VCaP (cell line): ENCODE data around the gene LARP1.
"Not testable (repeated sequence)": the region's sequence is repeated elsewhere in the genome, so short reads cannot be mapped to it uniquely, and the experiment has no call there.

Source experiments
- H3K27ac ChIP-seq: fragments of 450-650 bp; 2 replicates; pipeline ENCODE4 v1.5.1; 2017
- TF ChIP-seq, protein P1 (sequence below): fragments of 450-650 bp; conservative IDR thresholded peaks from 2 replicates; pipeline ENCODE4 v1.5.1; 2017; ENCODE audit warnings: mild to moderate bottlenecking, moderate library complexity

LARP1 gene

DNA sequence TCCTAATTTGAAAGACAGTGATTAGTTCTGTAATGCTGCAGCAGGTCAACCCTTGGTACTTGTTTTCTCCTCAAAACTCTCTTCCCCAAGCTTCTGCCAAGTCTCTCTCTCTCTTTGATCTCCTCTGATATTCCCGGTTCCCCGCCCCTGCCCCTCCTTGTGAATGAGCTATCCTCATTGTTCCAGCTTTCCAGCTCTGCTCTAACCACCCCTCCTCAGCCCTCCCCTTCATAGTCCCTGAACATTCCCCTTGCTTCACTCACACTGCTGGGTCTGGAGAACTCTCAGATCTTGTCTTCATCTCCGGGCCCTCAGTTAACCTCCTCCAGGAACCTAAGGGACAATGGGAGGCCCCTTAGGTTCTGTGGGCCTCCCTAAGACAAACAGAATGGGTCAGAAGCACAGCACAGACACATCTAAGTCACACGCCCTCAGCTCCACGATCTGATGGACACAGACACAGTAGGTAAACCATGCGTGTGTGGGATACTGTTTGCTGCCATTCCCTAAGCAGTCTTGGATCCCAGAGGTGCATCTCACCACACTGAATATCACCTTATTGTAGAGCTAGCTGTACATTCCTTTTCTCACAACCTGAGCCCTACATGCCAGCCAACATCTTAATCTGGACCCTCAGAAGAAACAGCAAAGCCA lies 17.4 kb upstream of the LARP1 start:
- no peak overlapping the region for H3K27ac ChIP-seq
- TF ChIP-seq, protein P1, sequence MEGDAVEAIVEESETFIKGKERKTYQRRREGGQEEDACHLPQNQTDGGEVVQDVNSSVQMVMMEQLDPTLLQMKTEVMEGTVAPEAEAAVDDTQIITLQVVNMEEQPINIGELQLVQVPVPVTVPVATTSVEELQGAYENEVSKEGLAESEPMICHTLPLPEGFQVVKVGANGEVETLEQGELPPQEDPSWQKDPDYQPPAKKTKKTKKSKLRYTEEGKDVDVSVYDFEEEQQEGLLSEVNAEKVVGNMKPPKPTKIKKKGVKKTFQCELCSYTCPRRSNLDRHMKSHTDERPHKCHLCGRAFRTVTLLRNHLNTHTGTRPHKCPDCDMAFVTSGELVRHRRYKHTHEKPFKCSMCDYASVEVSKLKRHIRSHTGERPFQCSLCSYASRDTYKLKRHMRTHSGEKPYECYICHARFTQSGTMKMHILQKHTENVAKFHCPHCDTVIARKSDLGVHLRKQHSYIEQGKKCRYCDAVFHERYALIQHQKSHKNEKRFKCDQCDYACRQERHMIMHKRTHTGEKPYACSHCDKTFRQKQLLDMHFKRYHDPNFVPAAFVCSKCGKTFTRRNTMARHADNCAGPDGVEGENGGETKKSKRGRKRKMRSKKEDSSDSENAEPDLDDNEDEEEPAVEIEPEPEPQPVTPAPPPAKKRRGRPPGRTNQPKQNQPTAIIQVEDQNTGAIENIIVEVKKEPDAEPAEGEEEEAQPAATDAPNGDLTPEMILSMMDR = no peak

DNA sequence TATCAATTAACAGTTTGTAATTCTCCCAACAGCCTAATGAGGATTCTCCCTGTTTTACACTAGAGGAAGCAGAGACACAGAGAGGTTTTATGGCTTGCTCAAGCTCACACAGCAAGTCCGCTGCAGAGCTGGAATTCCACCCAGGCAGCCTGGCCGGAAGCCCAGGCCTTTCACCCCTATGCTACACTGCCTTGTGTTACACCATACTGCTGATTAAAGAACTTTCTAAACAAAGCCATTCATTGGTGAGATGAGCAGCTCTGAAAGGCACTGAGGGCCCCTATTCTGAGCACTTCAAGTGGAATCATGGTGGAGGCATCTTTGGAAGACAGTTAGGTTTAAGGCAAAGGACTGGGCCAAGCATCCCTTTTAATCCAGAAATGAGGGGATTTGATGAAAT lies 14.7 kb upstream of the LARP1 start:
- TF ChIP-seq, protein P1 = no peak

DNA sequence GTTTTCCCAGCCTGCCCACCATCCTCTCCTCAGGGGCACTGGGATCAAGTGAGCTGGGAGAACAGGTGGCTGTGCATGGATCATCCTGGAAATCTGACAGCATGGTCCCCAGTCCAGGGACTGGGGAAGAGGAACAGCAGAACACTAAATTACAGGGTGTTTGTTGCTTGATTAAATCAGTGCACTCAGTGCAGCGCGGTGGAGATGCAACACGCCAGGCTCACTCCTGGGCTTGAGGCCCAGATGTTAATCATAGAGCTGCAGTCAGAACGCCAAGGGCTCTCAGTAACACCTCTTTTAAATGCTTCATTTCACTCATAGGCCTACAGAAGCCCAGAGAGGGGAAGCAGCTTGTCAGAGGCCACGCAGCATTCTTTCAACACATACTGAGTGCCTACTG lies 14.2 kb upstream of the LARP1 start:
- TF ChIP-seq, protein P1 = no peak

More for the DNA sequence above, 14.7 kb upstream of the LARP1 start:
- no peak overlapping the region for H3K27ac ChIP-seq

DNA sequence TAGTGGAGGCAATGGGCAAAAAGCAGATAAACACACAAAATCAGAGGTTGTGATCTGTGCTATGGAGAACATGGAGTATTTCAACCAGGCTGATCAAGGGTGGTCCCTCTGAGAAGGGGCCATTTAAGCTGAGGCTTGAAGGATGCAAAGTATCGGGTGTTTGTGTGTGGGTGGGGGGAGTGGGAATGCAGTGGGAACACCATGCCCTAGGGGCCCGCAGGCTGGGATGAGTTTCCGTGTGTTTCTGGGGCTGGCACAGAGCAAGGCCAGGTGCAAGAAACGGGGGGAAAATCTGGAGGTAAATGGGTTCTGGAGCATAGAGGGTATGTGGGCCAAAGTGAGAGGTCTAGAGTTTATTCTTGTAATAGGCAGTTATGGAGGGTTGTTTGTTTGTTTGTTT lies 13.8 kb upstream of the LARP1 start:
- H3K27ac ChIP-seq = no peak overlapping the region
- TF ChIP-seq, protein P1 = no peak

More for the DNA sequence above, 14.2 kb upstream of the LARP1 start:
- H3K27ac ChIP-seq = no peak overlapping the region

DNA sequence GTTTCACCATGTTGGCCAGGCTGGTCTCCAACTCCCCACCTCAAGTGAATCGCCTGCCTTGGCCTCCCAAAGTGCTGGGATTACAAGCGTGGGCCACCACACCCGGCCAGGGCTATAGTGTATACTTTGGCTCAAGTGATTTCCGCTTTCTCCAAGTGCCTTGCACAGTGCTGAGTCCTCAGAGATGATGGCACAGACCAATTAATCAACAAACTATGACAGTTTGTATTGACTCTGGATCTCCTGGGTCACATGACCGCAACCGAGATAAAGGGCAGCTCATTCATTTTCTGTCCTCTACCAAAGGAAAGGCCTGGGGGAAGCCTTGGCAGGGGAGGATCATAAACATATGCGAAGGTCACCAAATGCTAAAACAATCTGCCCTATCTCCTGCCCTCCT lies 11.4 kb upstream of the LARP1 start:
- TF ChIP-seq, protein P1 = no peak
- no peak overlapping the region for H3K27ac ChIP-seq

DNA sequence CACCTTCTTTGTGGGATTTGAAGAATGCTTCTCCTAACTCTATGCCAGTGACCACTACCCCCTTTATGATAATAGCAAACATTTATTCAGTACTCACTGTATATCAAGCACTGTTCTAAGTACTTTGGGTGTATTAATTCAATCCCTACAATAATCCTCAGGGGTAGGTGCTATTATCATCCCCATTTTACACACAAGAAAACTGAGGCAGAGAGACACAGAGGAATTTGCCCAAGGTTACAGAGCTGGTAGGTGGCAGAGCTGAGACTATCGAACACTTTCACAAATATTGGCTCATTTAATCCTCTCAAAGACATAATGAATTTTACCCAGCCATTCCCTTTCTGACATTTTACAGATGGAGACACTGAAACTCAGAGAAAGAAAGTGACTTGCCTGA lies 9.8 kb upstream of the LARP1 start:
- TF ChIP-seq, protein P1 = no peak
- H3K27ac ChIP-seq = no peak overlapping the region

DNA sequence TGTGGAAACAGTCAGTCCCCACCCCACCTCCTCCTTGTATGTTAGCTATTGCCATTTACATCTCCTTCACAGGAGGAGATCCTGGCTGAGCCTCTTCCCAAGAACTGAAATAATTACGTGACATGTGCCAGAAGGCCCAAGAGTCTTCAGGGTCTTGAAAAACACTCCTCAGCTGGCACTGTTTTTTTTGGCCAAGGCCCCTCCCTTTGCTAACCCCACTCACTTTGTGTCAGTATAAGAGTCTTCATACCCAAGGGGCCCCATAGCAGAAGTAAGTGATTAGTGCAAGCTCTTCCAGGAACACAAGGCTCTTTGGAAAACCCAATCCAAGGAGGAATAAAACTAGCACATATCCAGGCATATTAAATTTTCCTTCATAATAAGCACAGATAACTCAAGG lies 5.7 kb upstream of the LARP1 start:
- TF ChIP-seq, protein P1 = no peak
- H3K27ac ChIP-seq = no peak overlapping the region

DNA sequence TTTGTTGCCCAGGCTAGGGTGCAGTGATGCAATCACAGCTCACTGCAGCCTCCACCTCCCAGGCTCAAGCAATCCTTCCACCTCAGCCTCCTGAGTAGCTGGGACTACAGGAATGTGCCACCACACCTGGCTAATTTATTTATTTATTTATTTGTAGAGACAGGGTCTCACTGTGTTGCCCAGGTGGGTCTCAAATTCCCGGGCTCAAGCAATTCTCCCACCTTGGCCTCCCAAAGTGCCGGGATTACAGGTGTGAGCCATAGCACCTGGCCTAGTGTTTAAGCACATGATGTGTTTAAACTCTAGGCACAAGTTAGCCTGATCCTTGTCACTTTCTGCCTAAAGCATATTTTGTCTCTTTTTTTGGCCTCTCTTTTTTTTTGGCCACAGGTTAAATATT lies 4.5 kb upstream of the LARP1 start:
- not testable (repeated sequence) for H3K27ac ChIP-seq
